A673 (cell line): ENCODE data around the gene GLOD5. TPM values are rescaled to one million over a fixed set of nuclear protein-coding genes. Genes with fewer than 3 reads are reported as not detected.

ENCODE experiments used
- BruUV-seq: library from RNA; stranded (reverse); fragments of 400-500 nt; replicated peaks from 2 replicates; lab custom pipeline; 2021; lab: Mats Ljungman, UMichigan
- CTCF ChIA-PET: fragments of 300-600 bp; sonication (Branson Sonifier 250); formaldehyde crosslinking; loops from one replicate; lab custom pipeline; 2022; ENCODE audit warnings: antibody characterized with exemption; lab: Charles Lee
- POLR2A ChIA-PET: fragments of 300-600 bp; sonication (Branson Sonifier 250); formaldehyde crosslinking; loops from one replicate; lab custom pipeline; 2022; ENCODE audit warnings: antibody characterized with exemption; ENCODE audit not compliant: low non-redundant PET; lab: Charles Lee
- DNase-seq: peaks from one replicate; pipeline ENCODE4 v3.0.0-alpha.2; 2015; ENCODE audit warnings: low spot score
- H3K27ac ChIP-seq: fragments of 200-600 bp; sonication (generic); 2 replicates; pipeline ENCODE4 v1.5.1; 2016; ENCODE audit warnings: mixed run types, low read depth, mild to moderate bottlenecking, mixed read lengths, antibody characterized with exemption, low read length; ENCODE audit not compliant: poor library complexity, severe bottlenecking
- H3K27me3 ChIP-seq: fragments of 200-600 bp; sonication (generic); replicated peaks from 2 replicates; pipeline ENCODE4 v1.6.1; 2017; ENCODE audit warnings: mixed run types, low read depth, mild to moderate bottlenecking, mixed read lengths, antibody characterized with exemption, low read length; ENCODE audit not compliant: insufficient read depth, poor library complexity
- H3K36me3 ChIP-seq: fragments of 200-600 bp; sonication (generic); 2 replicates; pipeline ENCODE4 v1.6.1; 2016; ENCODE audit warnings: mixed run types, mild to moderate bottlenecking, mixed read lengths, antibody characterized with exemption, low read length; ENCODE audit not compliant: insufficient read depth, poor library complexity, severe bottlenecking
- H3K4me1 ChIP-seq: fragments of 200-600 bp; sonication (generic); 2 replicates; pipeline ENCODE4 v1.6.1; 2017; ENCODE audit warnings: mixed run types, mild to moderate bottlenecking, mixed read lengths, antibody characterized with exemption, low read length; ENCODE audit not compliant: insufficient read depth, poor library complexity, severe bottlenecking
- H3K4me3 ChIP-seq: fragments of 200-600 bp; sonication (generic); 2 replicates; pipeline ENCODE4 v1.5.1; 2016; ENCODE audit warnings: low read depth, mixed run types, mild to moderate bottlenecking, mixed read lengths, low read length; ENCODE audit not compliant: poor library complexity, severe bottlenecking
- H3K9me3 ChIP-seq: fragments of 200-600 bp; sonication (generic); 2 replicates; pipeline ENCODE4 v1.6.1; 2016; ENCODE audit warnings: mixed run types, low read depth, mild to moderate bottlenecking, mixed read lengths, antibody characterized with exemption, low read length; ENCODE audit not compliant: poor library complexity, severe bottlenecking
- EZH2 ChIP-seq: fragments of 200-600 bp; sonication (generic); IDR thresholded peaks from 2 replicates; pipeline ENCODE4 v1.6.1; 2017; ENCODE audit warnings: borderline replicate concordance, low read depth, mild to moderate bottlenecking, mixed read lengths, antibody characterized with exemption, low read length; ENCODE audit not compliant: poor library complexity, severe bottlenecking
- intact Hi-C: fragments of 100-400 bp; cut with micrococcal nuclease; formaldehyde crosslinking; loops from one replicate; pipeline ENCODE4 v1.10.0; 2022; ENCODE audit not compliant: unreplicated experiment
- total RNA-seq: library from RNA; stranded (reverse); gene quantifications from 2 replicates; pipeline ENCODE4 v1.2.3, GENCODE V29; 2021
- TF ChIP-seq, protein P1 (sequence below): fragments of 300-800, 200-600 bp; sonication (generic); conservative IDR thresholded peaks from 2 replicates; pipeline ENCODE4 v1.5.1; 2017; ENCODE audit warnings: low read depth, mild to moderate bottlenecking, antibody characterized with exemption, low read length, moderate library complexity, mixed read lengths

The GLOD5 gene
- total RNA-seq, 1 experiment from 2014 or later, result not detected

DNA sequence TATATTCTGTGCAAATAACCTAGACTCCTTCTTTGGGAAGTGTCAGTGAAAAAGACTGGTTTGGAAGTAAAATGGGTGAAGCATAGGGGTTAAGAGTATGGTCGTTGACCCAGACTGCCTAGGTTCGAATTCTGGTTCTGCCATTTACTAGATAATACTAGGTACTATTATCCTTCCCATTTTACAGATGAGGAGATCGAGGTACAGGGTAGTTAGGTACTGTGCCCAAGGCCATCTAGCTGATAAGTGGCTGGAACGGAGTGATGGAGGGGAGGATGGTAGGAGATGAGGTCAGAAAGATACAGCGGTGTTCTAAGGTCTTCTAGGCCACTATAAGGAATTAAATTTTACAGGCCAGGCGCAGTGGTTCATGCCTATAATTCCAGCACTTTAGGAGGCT, 11.1 kb downstream of the GLOD5 start:
- BruUV-seq, result no TSS peak

DNA sequence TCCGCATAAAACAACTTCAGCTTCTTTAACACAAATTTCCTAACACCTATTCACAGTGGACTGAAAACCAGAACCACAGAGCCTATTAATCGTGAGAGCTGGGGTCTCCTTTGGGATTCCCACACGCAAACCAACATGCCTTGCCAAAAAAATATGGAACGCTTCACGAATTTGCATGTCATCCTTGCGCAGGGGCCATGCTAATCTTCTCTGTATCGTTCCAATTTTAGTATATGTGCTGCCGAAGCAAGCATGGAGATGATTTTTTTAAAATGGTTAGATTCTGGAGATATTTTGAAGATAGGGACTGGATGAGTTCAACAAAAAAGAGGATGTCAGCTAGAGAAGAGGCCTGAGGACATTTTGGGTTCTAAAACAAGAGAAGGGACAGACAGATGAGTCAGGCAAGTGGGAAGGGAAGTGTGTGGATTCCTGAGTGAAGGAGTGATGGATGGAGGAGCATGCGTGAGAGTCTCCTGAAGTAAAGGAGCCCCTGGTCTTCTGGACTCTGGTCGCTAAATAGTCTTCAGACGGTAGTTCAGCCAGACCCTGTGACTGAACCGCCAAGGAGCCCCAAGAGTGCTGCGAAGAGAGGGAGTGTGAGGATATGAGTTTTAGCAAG, 15.4 kb downstream of the GLOD5 start:
- no peaks in the 10 kb centered on the region for H3K9me3 ChIP-seq
- H3K36me3 ChIP-seq, result no peaks in the 10 kb centered on the region
- no peaks in the 10 kb centered on the region for H3K4me1 ChIP-seq
- TF ChIP-seq, protein P1, sequence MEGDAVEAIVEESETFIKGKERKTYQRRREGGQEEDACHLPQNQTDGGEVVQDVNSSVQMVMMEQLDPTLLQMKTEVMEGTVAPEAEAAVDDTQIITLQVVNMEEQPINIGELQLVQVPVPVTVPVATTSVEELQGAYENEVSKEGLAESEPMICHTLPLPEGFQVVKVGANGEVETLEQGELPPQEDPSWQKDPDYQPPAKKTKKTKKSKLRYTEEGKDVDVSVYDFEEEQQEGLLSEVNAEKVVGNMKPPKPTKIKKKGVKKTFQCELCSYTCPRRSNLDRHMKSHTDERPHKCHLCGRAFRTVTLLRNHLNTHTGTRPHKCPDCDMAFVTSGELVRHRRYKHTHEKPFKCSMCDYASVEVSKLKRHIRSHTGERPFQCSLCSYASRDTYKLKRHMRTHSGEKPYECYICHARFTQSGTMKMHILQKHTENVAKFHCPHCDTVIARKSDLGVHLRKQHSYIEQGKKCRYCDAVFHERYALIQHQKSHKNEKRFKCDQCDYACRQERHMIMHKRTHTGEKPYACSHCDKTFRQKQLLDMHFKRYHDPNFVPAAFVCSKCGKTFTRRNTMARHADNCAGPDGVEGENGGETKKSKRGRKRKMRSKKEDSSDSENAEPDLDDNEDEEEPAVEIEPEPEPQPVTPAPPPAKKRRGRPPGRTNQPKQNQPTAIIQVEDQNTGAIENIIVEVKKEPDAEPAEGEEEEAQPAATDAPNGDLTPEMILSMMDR, result no peak
- no peak for TF ChIP-seq EZH2
- H3K27ac ChIP-seq, result no peak overlapping the region
- no peaks in the 10 kb centered on the region for H3K27me3 ChIP-seq
- DNase-seq, result no peak
- BruUV-seq, result no TSS peak
- ChIA-PET POLR2A (no interaction called here), CTCF (no interaction called here)
- intact Hi-C loops, result no loop called here
- no peak overlapping the region for H3K4me3 ChIP-seq

More for the DNA sequence above, 11.1 kb downstream of the GLOD5 start:
- no peak for DNase-seq
- ChIA-PET POLR2A (no interaction called here), CTCF (no interaction called here)
- no peak overlapping the region for H3K4me3 ChIP-seq
- no peak overlapping the region for H3K27ac ChIP-seq
- no peaks in the 10 kb centered on the region for H3K36me3 ChIP-seq
- intact Hi-C loops, result no loop called here
- no peaks in the 10 kb centered on the region for H3K4me1 ChIP-seq
- H3K9me3 ChIP-seq, result no peaks in the 10 kb centered on the region
- TF ChIP-seq EZH2, result no peak
- TF ChIP-seq, protein P1, result no peak
- no peaks in the 10 kb centered on the region for H3K27me3 ChIP-seq

DNA sequence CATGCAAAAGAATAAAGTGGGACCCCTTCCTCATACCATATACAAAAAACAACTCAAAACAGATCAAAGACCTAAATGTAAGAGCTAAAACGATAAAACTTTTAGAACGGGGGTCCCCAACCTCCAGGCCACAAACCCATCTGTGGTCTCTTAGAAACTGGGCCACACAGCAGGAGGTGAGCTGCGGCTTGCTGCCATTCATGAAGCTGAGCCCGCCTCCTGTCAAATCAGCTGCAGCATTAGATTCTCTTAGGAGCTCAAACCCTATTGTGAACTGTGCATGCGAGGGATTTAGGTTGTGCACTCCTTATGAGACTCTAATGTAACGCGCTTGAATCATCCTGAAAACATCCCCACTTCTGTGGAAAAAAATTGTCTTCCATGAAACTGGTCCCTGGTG, 17.9 kb downstream of the GLOD5 start:
- Histone ChIP-seq H3K36me3 (no peaks in the 10 kb centered on the region), H3K27me3 (no peaks in the 10 kb centered on the region), H3K4me1 (no peaks in the 10 kb centered on the region), H3K27ac (no peak overlapping the region), H3K4me3 (no peak overlapping the region), H3K9me3 (no peaks in the 10 kb centered on the region)
- ChIA-PET POLR2A (no interaction called here), CTCF (no interaction called here)
- no peak for DNase-seq
- TF ChIP-seq, protein P1, result no peak
- TF ChIP-seq EZH2, result no peak
- intact Hi-C loops, result no loop called here
- no TSS peak for BruUV-seq
